Osteocyte (in vitro differentiated cells): ENCODE measurements around the gene LRRC43. TPM values are rescaled to one million over a fixed set of nuclear protein-coding genes. Genes with fewer than 3 reads are reported as not detected.

Experiments
- DNase-seq: peaks from one replicate; pipeline ENCODE4 v3.0.0; 2021; ENCODE audit warnings: mixed read lengths; ENCODE audit not compliant: unreplicated experiment; ENCODE audit errors: extremely low spot score
- H3K27ac Mint-ChIP-seq: one replicate; pipeline ENCODE4 v1.8.0; 2021; ENCODE audit warnings: mild to moderate bottlenecking, mixed read lengths; ENCODE audit not compliant: unreplicated experiment
- H3K27me3 Mint-ChIP-seq: one replicate; pipeline ENCODE4 v1.8.0; 2021; ENCODE audit warnings: mixed read lengths; ENCODE audit not compliant: unreplicated experiment
- H3K36me3 Mint-ChIP-seq: one replicate; pipeline ENCODE4 v1.8.0; 2021; ENCODE audit warnings: mixed read lengths; ENCODE audit not compliant: unreplicated experiment
- H3K4me1 Mint-ChIP-seq: one replicate; pipeline ENCODE4 v1.8.0; 2021; ENCODE audit warnings: mixed read lengths; ENCODE audit not compliant: unreplicated experiment
- H3K4me3 Mint-ChIP-seq: one replicate; pipeline ENCODE4 v1.8.0; 2021; ENCODE audit warnings: mild to moderate bottlenecking, moderate library complexity, mixed read lengths; ENCODE audit not compliant: unreplicated experiment
- H3K9me3 Mint-ChIP-seq: one replicate; pipeline ENCODE4 v1.8.0; 2021; ENCODE audit warnings: mixed read lengths; ENCODE audit not compliant: unreplicated experiment
- CTCF ChIP-seq: fragments of 200-600 bp; sonication (generic); IDR thresholded peaks from 2 replicates; pipeline ENCODE4 v1.5.0; 2021; ENCODE audit warnings: antibody characterized with exemption, mild to moderate bottlenecking, moderate library complexity
- total RNA-seq: library from RNA; stranded (reverse); gene quantifications from 2 replicates; pipeline ENCODE4 v1.2.1, GENCODE V29; 2021

The LRRC43 gene
- total RNA-seq, 1 donor from 2014 or later = 2.0 TPM

DNA sequence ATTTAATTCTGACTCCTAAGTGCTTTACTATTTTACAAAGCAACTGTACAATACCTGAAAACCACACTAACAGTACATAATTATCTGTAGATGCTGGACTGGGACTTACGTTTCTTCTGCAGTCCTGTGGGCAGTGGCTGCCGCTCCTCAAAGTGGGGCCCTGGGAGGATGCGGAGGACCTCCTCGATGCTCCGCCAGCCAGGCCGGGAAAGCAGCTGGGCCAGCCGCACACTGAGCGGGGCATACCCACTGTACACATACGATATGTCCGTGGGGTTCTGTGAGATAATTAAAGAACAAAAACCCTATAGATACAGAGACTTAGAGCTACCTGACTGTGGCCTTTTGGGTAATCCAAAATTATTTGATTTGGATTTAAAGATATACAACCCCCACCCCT lies 49.8 kb downstream of the LRRC43 start:
- Mint-ChIP-seq H3K4me3 (no peak overlapping the region), H3K27ac (no peak overlapping the region), H3K27me3 (no peaks in the 10 kb centered on the region), H3K4me1 (no peaks in the 10 kb centered on the region), H3K9me3 (no peaks in the 10 kb centered on the region), H3K36me3 (peaks cover 31% of the 10 kb centered on the region)
- no peak for TF ChIP-seq CTCF
- DNase-seq = no peak

DNA sequence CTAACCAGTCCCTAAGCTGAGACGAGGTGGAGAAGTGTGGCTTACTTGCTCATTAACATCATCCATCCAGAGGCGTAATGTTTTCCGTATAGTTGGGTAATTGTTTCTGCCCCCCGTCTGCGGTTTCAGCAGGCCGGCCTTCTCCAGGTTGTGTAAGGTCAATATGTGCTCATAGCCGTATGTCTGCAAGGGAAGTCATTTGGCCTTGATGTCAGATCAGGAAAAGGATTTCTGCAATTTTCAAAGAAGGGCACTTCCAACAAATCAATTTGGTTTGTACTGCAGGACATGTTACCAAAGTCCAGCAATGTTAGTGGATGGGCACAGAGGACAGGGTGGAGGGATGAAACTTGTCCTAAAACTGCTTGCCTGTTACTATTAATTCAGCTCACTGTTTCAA lies 52.8 kb downstream of the LRRC43 start:
- Mint-ChIP-seq H3K27ac (no peak overlapping the region), H3K9me3 (no peaks in the 10 kb centered on the region), H3K4me3 (no peak overlapping the region), H3K36me3 (peaks cover 39% of the 10 kb centered on the region), H3K4me1 (no peaks in the 10 kb centered on the region), H3K27me3 (no peaks in the 10 kb centered on the region)
- TF ChIP-seq CTCF = no peak
- DNase-seq = no peak

DNA sequence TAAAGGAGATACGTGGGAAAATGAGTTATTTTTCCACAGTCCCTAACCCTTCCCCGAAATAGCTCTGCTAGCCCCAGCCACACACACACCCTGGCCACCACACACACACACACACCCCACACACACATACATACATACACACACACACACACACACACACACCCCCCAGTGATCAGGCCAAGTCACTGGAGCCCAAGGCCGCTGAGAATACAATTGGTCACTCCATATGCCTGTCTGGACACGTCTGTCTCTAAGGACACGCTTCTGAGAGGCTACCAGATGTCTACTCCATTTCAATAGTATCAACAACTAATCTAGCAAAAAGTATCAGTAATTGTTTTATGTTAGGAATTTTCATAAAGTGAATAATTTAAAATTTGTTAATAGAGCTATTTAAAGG lies 55.9 kb downstream of the LRRC43 start:
- peaks cover 35% of the 10 kb centered on the region for H3K36me3 Mint-ChIP-seq
- H3K27me3 Mint-ChIP-seq = no peaks in the 10 kb centered on the region
- no peak for DNase-seq
- H3K27ac Mint-ChIP-seq = no peak overlapping the region
- no peaks in the 10 kb centered on the region for H3K4me1 Mint-ChIP-seq
- no peaks in the 10 kb centered on the region for H3K9me3 Mint-ChIP-seq
- H3K4me3 Mint-ChIP-seq = no peak overlapping the region
- TF ChIP-seq CTCF = no peak

- no peak overlapping the region for H3K27ac Mint-ChIP-seq
- H3K36me3 Mint-ChIP-seq = peaks cover 39% of the 10 kb centered on the region
- DNase-seq = no peak
- no peak for TF ChIP-seq CTCF
- H3K9me3 Mint-ChIP-seq = no peaks in the 10 kb centered on the region
- H3K27me3 Mint-ChIP-seq = no peaks in the 10 kb centered on the region
- H3K4me3 Mint-ChIP-seq = no peak overlapping the region
- no peaks in the 10 kb centered on the region for H3K4me1 Mint-ChIP-seq
Measured at GRCh38 chr12:122243965-122244364, 61.0 kb downstream of the LRRC43 start.

DNA sequence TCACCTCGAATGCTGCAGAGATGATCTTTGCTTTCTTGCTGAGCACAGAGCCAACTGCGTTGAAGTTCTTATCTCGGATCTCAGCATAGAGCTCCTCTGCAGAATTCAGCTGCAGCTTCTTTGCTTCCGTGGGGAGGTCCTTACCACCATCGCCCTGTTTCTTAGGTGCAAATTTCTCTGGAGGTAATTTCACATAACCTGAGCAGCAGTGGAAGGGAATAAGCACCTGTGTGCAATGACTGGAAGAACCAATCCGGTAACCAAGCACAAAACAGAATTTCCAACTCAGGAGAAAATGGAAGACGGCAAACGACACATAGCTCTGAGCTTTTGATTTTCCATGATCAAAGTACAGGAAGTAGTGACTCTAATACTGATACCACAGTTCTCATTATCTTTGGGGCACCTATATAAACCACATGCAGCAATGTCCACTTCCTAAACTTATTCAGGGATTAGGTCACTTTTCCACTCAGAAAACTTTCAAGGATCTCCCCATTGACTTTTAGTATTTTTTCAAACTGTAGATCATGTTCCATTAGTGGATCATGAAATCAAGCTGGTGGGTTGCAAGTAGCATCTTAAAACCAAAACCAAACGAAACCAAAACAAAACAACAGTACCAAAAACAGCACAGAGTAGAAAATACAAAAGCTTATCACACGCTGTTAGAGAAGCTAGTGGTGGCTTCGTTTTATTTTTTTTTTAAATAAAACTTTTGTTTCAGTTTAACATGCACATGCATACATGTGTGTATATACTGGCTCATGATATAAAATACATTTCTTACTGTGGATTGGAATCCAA lies 61.8 kb downstream of the LRRC43 start:
- H3K36me3 Mint-ChIP-seq = peaks cover 45% of the 10 kb centered on the region
- no peak for DNase-seq
- TF ChIP-seq CTCF = no peak
- no peaks in the 10 kb centered on the region for H3K4me1 Mint-ChIP-seq
- no peaks in the 10 kb centered on the region for H3K27me3 Mint-ChIP-seq
- H3K27ac Mint-ChIP-seq = no peak overlapping the region
- no peaks in the 10 kb centered on the region for H3K9me3 Mint-ChIP-seq
- H3K4me3 Mint-ChIP-seq = no peak overlapping the region
